ENCODE data around the gene HGD. TPM values are rescaled to one million over a fixed set of nuclear protein-coding genes. Genes with fewer than 3 reads are reported as not detected.
"Not testable (repeated sequence)": the region's sequence is repeated elsewhere in the genome, so short reads cannot be mapped to it uniquely, and the experiment has no call there.

HGD gene
- total and polyA plus RNA-seq, 4 donors = 1.8 to 2.6 (median 2.3) TPM

- Histone ChIP-seq H3K9me3 (ENCODE audit: control insufficient read depth in 4 of 4, insufficient read depth in 3 of 4, low read length in 3 of 4) (no peaks in the 10 kb centered on the region), H3K4me3 (no peak overlapping the region), H3K27me3 (ENCODE audit: control insufficient read depth in 3 of 3, insufficient read depth in 3 of 3, low read length in 2 of 3) (no peaks in the 10 kb centered on the region), H3K27ac (ENCODE audit: low read depth in 1 of 2, low read length in 1 of 2) (no peak overlapping the region), H3K4me1 (ENCODE audit: control insufficient read depth in 5 of 5, insufficient read depth in 5 of 5, low read length in 5 of 5) (peaks cover 0 to 7% (median 0%) of the 10 kb centered on the region in 5 donors), H3K9ac (ENCODE audit: insufficient read depth in 1 of 2, low read length in 2 of 2) (no peak overlapping the region), H3K36me3 (ENCODE audit: control insufficient read depth in 4 of 4, insufficient read depth in 4 of 4, low read length in 4 of 4) (no peaks in the 10 kb centered on the region)
- ATAC-seq (ENCODE audit: insufficient read depth, low FRiP score) (peak; percentile 92), DNase-seq (peak; percentile 69 to 89 (median 76))
- WGBS, 2 donors = 5 to 6% methylated on average over 6 of the region's 6 CpGs
- TF ChIP-seq CTCF (IDR thresholded peaks at IDR 0.05; ENCODE audit: control extremely low read depth, extremely low read depth) = no peak
Observed at GRCh38 chr3:120678331-120678947, 3.6 kb downstream of the HGD start.

GRCh38 chr3:120677193-120677592 is 4.8 kb downstream of the HGD start:
- not testable (repeated sequence) for H3K36me3 ChIP-seq (ENCODE audit: control insufficient read depth in 4 of 4, insufficient read depth in 4 of 4, low read length in 4 of 4); H3K9ac ChIP-seq (ENCODE audit: insufficient read depth in 1 of 2, low read length in 2 of 2); H3K27me3 ChIP-seq (ENCODE audit: control insufficient read depth in 3 of 3, insufficient read depth in 3 of 3, low read length in 2 of 3); ATAC-seq (ENCODE audit: insufficient read depth, low FRiP score); DNase-seq; H3K4me3 ChIP-seq; H3K27ac ChIP-seq (ENCODE audit: low read depth in 1 of 2, low read length in 1 of 2); H3K9me3 ChIP-seq (ENCODE audit: control insufficient read depth in 4 of 4, insufficient read depth in 3 of 4, low read length in 3 of 4); H3K4me1 ChIP-seq (ENCODE audit: control insufficient read depth in 5 of 5, insufficient read depth in 5 of 5, low read length in 5 of 5)
- WGBS, 2 donors = 93 to 98% methylated on average over 7 of the region's 7 CpGs

DNA sequence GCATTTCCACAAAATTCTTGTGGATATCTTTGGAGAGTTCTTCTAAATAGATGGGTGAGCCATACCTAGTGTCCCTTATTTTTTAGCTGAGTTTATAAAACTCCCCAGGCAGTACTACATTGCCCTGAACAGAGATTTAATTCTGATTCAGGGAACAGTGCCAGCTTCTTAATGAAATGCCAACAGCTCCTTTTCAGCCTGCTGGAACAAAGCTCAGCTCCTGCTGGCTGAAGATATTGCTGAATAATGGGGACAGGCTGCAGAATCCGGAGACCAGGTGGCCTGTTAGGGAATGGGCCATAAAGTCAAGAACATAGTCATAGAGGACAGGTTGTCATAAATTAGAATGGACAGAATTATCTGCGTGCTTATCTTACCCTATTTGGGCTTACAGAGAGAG is 8.9 kb downstream of the HGD start:
- no peaks in the 10 kb centered on the region for H3K9me3 ChIP-seq (ENCODE audit: control insufficient read depth in 4 of 4, insufficient read depth in 3 of 4, low read length in 3 of 4)
- H3K27ac ChIP-seq (ENCODE audit: low read depth in 1 of 2, low read length in 1 of 2) = no peak overlapping the region
- no peaks in the 10 kb centered on the region for H3K36me3 ChIP-seq (ENCODE audit: control insufficient read depth in 4 of 4, insufficient read depth in 4 of 4, low read length in 4 of 4)
- no peak for TF ChIP-seq CTCF (IDR thresholded peaks at IDR 0.05; ENCODE audit: control extremely low read depth, extremely low read depth)
- H3K4me3 ChIP-seq = no peak overlapping the region
- WGBS, 2 donors = 36 to 87% methylated on average over 2 of the region's 2 CpGs
- no peak for ATAC-seq (ENCODE audit: insufficient read depth, low FRiP score)
- H3K4me1 ChIP-seq (ENCODE audit: control insufficient read depth in 5 of 5, insufficient read depth in 5 of 5, low read length in 5 of 5) = peaks cover 0 to 1% (median 0%) of the 10 kb centered on the region in 5 donors
- no peaks in the 10 kb centered on the region for H3K27me3 ChIP-seq (ENCODE audit: control insufficient read depth in 3 of 3, insufficient read depth in 3 of 3, low read length in 2 of 3)
- DNase-seq = no peak
- no peak overlapping the region for H3K9ac ChIP-seq (ENCODE audit: insufficient read depth in 1 of 2, low read length in 2 of 2)

GRCh38 chr3:120670576-120670975 is 11.5 kb downstream of the HGD start:
- H3K27ac ChIP-seq (ENCODE audit: low read depth in 1 of 2, low read length in 1 of 2) = no peak overlapping the region
- no peak overlapping the region for H3K4me3 ChIP-seq
- 84 to 88% methylated on average over 2 of the region's 2 CpGs for WGBS, 2 donors
- H3K9ac ChIP-seq (ENCODE audit: insufficient read depth in 1 of 2, low read length in 2 of 2) = no peak overlapping the region
- TF ChIP-seq CTCF (IDR thresholded peaks at IDR 0.05; ENCODE audit: control extremely low read depth, extremely low read depth) = no peak
- no peaks in the 10 kb centered on the region for H3K36me3 ChIP-seq (ENCODE audit: control insufficient read depth in 4 of 4, insufficient read depth in 4 of 4, low read length in 4 of 4)
- H3K4me1 ChIP-seq (ENCODE audit: control insufficient read depth in 5 of 5, insufficient read depth in 5 of 5, low read length in 5 of 5) = no peaks in the 10 kb centered on the region
- H3K27me3 ChIP-seq (ENCODE audit: control insufficient read depth in 3 of 3, insufficient read depth in 3 of 3, low read length in 2 of 3) = no peaks in the 10 kb centered on the region
- ATAC-seq (ENCODE audit: insufficient read depth, low FRiP score) (no peak), DNase-seq (no peak)
- H3K9me3 ChIP-seq (ENCODE audit: control insufficient read depth in 4 of 4, insufficient read depth in 3 of 4, low read length in 3 of 4) = no peaks in the 10 kb centered on the region

Data from lung (tissue), 12 donors.